NT2/D1 (cell line): ENCODE measurements around the gene PLEKHD1.

ENCODE experiments used
- SUZ12 ChIP-seq: IDR thresholded peaks from 2 replicates; pipeline ENCODE4 v1.6.1; 2011; ENCODE audit not compliant: insufficient read length, insufficient read depth; ENCODE audit errors: extremely low read depth
- ZNF274 ChIP-seq: IDR thresholded peaks from 2 replicates; pipeline ENCODE4 v1.6.1; 2011; ENCODE audit warnings: mild to moderate bottlenecking, low read depth, low read length

DNA sequence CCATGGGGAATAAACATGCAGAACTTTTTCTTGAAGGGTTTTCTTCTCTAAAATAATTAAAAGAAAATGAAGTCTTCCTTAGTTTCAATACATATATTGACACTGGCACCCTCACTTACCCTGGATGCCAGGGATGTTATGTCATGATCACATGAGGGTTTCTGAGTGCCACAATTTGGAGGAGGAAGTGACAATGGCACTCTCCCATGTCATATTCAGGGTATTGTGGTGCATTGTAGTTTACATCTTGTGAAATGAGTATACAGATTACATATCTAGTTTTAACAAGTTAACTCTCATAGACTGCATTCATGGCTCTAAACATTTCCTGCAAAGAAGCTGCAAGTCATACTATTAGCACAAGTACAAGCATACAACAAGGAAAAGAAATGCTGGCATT is 52.4 kb downstream of the PLEKHD1 start:
- TF ChIP-seq SUZ12 (no peak), ZNF274 (no peak)
